Hematopoietic multipotent progenitor cell treated with erythropoietin and hydrocortisone succinate and interleukin-3 and kit ligand, for 4 days (in vitro differentiated cells): ENCODE measurements around the gene CTXN3.
"Not testable (repeated sequence)": the region's sequence is repeated elsewhere in the genome, so short reads cannot be mapped to it uniquely, and the experiment has no call there.

ENCODE experiments used
- DNase-seq: peaks from one replicate; pipeline ENCODE4 v3.0.0-alpha.2; 2015

The CTXN3 gene

GRCh38 chr5:127652952-127653611 lies 4.2 kb downstream of the CTXN3 start:
- no peak for DNase-seq

GRCh38 chr5:127656825-127657224 lies 7.9 kb downstream of the CTXN3 start:
- no peak for DNase-seq

GRCh38 chr5:127660047-127660733 lies 11.3 kb downstream of the CTXN3 start:
- DNase-seq = no peak

DNA sequence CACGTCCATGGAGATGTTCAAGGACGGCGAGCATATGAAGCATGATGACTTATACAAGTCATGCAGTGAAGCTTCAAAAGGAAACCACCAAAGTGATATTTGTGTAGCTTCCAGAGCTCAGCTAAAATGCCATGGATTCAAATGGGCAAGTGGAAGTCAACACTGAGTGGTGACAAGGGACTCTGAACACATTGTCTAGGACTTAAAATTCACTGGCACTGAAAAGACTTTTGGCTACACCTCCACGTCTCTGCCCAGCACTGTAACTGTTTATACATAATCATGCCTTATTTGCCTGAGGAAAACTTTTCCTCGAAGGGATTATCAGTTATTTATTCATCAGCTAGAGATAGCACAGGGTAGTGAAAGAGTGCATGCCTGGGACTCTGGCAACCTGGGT lies 15.2 kb downstream of the CTXN3 start:
- DNase-seq = no peak

DNA sequence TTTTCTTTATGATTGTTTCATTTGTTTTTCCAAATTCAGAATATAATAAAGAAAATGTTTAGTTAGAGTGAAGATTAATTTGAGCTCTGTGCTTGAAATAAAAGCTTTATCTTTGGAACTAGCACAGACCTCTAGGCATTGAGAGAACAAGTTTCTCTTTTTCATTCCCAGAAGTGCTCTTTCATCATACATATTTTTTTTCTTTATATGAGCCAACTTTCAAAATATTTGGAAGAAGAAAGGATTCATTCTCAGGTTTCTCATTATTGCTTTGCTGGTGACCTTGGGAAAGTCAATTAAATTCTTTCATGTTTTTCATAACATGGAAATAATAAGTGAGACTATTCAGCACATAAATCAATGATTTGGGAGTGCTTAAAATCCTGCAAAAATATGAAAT lies 16.8 kb downstream of the CTXN3 start:
- no peak for DNase-seq

DNA sequence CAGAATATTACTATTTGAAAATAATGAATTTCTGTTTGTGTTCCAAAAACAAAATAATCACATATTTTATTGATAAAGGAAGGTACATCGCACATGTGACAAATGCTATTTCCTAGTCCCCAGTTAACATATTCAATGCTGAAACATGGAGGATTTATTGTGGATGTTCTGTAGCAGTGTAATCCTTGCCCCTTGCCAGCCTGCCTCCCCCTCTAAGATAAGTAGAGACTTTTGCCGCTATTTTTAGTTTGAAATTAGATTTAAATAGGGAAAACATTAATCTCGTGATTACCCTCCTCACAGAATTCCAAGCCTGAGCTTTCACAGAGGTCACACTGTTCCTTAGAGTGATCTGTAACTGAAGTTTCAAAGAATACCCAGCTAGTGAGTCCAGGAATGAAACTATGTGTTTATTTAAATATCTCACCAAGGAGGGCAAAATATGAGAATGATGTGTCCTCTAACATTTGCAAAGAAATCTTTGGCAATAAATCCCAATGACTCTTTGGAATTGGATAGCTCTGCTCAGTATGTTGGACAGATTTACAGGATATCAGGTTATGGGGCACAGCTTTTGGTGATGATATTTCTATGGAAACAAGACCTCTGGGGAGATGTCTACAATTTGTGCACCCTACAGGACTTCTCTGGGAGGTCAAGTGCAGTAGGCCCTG lies 17.3 kb downstream of the CTXN3 start:
- DNase-seq = no peak

DNA sequence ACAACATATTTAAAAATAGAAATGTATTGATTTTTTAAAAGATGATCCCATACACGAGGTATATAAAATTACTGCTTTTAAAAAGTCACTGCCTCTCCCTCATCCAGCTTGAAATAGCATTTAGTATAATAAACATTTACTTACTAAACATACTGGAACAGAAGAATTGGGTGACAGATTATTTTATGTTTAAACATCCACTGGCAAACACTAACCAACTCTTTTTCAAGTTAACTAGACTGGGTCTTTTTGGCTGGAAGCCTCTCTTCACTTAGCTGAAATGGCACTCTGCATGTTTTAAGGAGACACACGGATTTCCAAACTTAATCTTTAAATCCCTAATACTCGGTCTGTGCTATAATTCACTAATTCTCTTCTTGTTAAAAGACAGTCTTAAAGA lies 19.0 kb downstream of the CTXN3 start:
- no peak for DNase-seq

GRCh38 chr5:127671218-127671617 lies 22.3 kb downstream of the CTXN3 start:
- DNase-seq = no peak

DNA sequence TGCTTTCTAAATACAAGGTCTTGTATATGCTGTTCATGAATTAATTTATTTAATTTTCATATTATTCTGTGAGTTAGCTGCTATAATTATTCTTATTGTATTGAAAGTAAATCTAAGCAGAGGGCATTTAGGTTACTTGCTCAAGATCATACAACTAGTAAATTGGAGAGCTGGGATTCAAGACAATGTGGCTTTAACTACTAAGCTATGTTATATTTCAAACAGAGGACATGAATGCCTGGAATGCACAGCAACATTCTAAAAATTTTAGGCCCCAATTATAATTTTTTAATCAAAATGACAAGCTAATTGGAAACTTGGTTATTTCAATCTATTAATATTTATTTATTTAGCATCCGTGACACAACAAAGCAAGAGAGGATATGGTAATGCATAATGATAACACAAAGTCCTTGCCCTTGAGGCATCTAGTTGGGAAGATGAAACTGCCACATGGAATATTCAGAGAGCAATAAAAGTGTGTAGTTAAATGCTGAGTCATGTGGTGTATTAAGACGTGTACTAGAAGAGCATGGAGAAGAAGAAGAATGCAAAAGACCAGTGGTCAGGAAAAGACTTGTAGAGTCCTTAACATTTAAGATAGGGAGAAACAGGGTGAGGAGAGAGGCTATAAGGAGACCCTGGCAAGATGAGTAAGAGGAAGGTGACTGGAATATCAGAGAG lies 24.4 kb downstream of the CTXN3 start:
- no peak for DNase-seq

- DNase-seq = not testable (repeated sequence)
Measured at GRCh38 chr5:127676951-127677350, 28.1 kb downstream of the CTXN3 start.

DNA sequence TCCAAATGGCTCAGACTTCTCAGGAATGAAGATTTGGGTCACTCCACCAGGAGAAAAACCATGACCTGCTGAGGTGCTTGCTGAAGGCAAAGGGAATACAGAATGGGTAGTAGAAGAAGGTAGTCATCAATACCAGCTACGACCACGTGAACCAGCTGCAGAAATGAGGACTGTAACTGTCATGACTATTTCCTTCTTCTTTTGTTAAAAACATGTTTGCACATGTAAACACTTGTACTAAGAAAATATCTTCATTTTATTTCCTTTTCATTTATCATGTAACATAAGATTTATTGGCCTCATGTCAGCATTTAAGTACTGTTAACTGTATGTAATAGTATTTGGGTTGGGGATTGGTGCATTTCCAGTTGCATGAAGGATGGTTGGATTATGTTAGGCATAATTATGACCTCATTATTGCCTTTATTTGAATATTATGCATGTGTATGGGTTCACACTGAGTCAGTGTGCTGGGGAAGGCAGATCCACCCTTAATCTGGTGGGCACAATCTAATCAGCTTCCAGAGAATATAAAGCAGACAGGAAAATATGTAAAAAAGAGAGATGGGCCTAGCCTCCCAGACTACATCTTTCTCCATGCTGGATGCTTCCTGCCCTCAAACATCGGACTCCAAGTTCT lies 30.9 kb downstream of the CTXN3 start:
- not testable (repeated sequence) for DNase-seq

DNA sequence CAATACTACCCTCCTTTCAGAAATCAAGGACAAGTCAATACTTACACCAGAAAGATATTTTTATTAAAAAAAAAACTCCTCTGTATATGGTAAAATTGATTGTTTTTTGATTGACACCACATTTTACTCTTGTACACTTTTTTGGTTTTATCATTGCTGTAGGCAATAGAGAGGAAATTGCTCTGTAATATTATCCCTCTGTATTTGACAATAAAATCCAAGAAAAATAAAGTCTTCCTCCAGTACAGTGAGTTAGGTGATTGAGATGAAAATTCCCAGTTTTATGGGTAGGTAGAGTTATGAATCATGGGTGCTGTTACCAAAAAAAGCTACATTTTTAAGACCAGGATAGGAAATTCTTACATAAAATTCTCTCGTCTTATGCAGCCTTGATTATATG lies 31.7 kb downstream of the CTXN3 start:
- no peak for DNase-seq

- DNase-seq = no peak
Measured at GRCh38 chr5:127683008-127683407, 34.1 kb downstream of the CTXN3 start.

DNA sequence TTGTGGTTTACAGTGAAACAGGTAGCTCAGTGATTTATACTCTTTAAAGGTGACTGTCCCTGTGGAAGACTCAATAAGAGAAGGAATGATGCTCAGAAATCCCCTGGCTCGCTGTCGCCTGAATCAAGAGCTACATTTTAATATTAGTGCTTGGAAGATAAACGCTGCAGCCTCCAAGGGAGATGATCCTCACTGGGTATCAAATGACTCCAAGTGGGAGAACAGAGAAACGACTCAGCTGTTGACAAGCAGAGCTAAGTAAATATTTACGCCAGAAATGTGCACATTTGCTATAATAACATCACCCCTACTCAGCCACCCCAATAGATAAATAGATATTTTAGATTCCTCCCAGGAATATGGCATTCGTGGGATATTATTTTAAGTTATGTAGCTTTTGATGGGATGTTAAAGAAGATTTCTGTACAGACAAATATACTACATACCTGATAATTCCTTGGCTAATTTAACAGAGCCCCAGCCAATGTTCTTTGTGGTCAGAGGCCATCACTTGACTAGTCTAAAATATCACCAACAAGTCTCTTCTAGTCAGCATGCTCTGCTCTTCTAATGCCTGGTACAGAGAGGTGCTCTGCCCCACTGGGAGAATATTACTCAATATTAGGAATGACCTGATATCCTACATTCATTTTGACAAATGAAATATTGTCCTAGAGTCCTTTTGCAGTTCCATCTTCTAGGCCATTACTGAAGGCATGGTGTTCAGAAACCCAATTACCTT lies 36.0 kb downstream of the CTXN3 start:
- DNase-seq = no peak

- no peak for DNase-seq
Measured at GRCh38 chr5:127685662-127686061, 36.8 kb downstream of the CTXN3 start.

DNA sequence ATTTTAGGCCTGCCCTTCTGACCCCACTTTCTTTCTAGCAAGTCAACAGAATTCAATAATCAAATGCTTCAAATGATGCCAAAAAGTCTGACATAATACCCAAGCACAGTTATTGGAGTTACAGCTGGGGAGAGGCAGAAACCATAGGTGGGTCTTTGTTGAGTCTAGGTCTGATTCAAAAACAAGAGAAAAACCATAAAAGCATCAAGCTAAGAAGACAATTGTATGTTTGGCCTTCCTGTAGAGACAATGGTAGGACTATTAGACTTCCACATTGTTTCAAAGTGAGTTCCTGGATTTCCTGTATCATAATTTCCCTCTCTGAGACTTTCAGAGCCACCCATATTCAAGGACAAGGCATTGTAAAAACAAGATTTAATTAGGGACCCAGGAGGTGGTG lies 37.5 kb downstream of the CTXN3 start:
- DNase-seq = no peak

DNA sequence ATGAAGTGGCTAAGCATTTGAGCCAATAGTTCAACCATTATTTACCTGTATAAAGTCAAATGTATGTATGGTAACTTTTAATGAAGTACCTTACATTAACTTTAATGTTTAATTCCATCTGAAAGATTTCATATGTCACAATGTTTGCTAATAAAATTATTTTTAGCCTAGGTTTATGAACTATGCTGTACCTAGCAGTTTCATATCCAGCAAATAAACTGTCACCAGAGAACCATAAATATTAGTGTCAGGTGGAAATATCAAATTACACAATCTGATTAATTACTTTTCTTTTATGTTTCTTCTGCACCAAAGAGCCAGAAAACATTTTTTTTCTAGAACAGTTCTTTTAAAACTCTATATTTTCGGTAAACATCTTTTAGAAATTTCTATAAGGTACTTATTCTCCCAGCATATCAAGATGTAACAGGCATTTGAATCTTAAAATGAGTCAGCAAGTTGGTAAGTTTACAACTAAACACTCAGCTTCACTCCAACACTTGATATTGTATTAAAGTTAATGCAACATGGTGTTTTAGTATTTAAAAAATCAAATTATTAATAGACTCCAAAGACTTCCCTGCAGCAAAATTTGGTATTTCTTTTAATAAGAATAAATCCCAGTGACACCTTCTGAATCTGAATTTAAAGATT lies 45.8 kb downstream of the CTXN3 start:
- no peak for DNase-seq

GRCh38 chr5:127695346-127695745 lies 46.5 kb downstream of the CTXN3 start:
- DNase-seq = no peak

- no peak for DNase-seq
Measured at GRCh38 chr5:127696683-127697082, 47.8 kb downstream of the CTXN3 start.

DNA sequence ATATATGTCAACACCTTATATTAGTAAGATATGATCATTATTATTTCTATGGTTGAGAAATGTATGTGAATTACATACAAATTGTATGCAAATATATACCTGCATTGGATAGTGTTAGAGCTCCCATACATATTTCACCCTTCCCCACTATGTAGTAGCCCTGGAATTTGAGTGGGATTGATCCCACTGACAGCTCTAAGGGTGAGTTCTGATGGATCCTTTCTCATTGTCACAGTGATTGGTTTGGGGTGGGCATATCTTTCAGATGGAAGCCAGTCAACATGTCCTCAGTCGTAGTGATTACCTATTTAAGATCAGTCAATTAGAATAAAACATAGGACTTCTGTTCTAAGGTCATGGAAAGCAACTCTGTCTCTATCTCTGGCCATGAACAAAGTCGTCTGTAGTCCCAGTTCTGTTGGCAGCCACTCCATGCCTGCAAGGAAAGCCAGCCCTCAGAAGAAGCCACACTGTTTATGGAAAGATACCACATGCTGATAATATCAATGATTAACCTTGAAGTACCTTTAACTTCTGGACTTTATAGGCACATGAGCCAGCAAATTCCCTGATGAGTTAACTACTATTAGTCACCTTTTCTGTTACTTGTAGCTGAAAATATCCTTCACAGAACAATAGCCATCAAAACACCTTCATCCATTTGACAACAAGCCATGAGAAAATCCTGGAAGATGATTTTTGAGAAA lies 49.2 kb downstream of the CTXN3 start:
- DNase-seq = no peak

DNA sequence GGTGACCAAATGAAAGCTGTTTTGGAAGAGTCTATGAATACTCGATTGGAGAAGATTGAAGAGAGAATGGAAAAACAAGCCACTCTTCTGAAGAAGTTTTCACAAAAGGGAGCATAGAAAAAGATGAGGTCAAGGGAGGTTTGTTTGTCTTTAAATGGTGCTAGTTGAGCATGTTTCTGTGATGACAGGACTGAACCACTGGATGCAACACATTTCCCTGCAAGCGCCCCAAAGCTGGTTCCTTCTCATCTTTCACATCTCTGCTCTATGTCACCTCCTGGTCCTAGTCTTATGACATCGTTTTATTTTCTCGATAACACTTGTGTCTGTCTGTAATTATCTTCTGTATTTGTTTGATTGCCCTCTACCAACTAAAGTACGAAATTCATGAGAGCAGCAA lies 50.5 kb downstream of the CTXN3 start:
- no peak for DNase-seq
